SK-N-MC (cell line): ENCODE results near the gene LRG1.

Experiments used
- EZH2 ChIP-seq: fragments of 200-600 bp; sonication (generic); IDR thresholded peaks from one replicate; pipeline ENCODE4 v1.6.1; 2017; ENCODE audit warnings: antibody characterized with exemption
- POLR2AphosphoS5 ChIP-seq: IDR thresholded peaks from 2 replicates; pipeline ENCODE4 v1.6.1; 2012; ENCODE audit warnings: mild to moderate bottlenecking, low read depth, low read length, borderline replicate concordance

GRCh38 chr19:4500841-4501591 is 38.8 kb downstream of the LRG1 start:
- TF ChIP-seq EZH2, result no peak
- TF ChIP-seq POLR2AphosphoS5, result no peak
